HEK293T (cell line): ENCODE results near the gene POLE3.
"Not testable (repeated sequence)": the region's sequence is repeated elsewhere in the genome, so short reads cannot be mapped to it uniquely, and the experiment has no call there.

Source experiments
- CTCF ChIA-PET: fragments of 350-600 bp; formaldehyde crosslinking; extraction: SDS; loops from one replicate; lab custom pipeline; 2021; ENCODE audit warnings: antibody characterized with exemption, inconsistent platforms; lab: Yijun Ruan, JAX
- POLR2A ChIA-PET: fragments of 350-600 bp; formaldehyde crosslinking; extraction: SDS; loops from one replicate; lab custom pipeline; 2020; ENCODE audit warnings: antibody characterized with exemption, inconsistent platforms; lab: Yijun Ruan, JAX
- DNase-seq: peaks from one replicate; pipeline ENCODE4 v3.0.0; 2012; ENCODE audit warnings: mixed read lengths; ENCODE audit errors: extremely low spot score
- ARNT ChIP-seq: fragments of 450-650 bp; IDR thresholded peaks from 2 replicates; pipeline ENCODE4 v1.6.1; 2017; ENCODE audit warnings: mild to moderate bottlenecking
- BHLHE40 ChIP-seq: fragments of 450-650 bp; IDR thresholded peaks from 2 replicates; pipeline ENCODE4 v1.6.1; 2016; ENCODE audit warnings: mild to moderate bottlenecking, moderate library complexity, borderline replicate concordance
- CTBP1 ChIP-seq: fragments of 450-650 bp; IDR thresholded peaks from 2 replicates; pipeline ENCODE4 v1.6.1; 2016; ENCODE audit warnings: borderline replicate concordance
- ELF4 ChIP-seq: fragments of 450-650 bp; IDR thresholded peaks from 2 replicates; pipeline ENCODE4 v1.6.1; 2017; ENCODE audit warnings: antibody characterized with exemption
- FOXA1 ChIP-seq: fragments of 450-650 bp; IDR thresholded peaks from 2 replicates; pipeline ENCODE4 v1.6.1; 2016; ENCODE audit warnings: mild to moderate bottlenecking
- FOXK2 ChIP-seq: fragments of 450-650 bp; IDR thresholded peaks from 2 replicates; pipeline ENCODE4 v1.6.1; 2016; ENCODE audit warnings: mild to moderate bottlenecking
- FOXM1 ChIP-seq: fragments of 450-650 bp; IDR thresholded peaks from 2 replicates; pipeline ENCODE4 v1.6.1; 2017; ENCODE audit warnings: mild to moderate bottlenecking, borderline replicate concordance
- HDGF ChIP-seq: fragments of 450-650 bp; IDR thresholded peaks from 2 replicates; pipeline ENCODE4 v1.6.1; 2017; ENCODE audit warnings: antibody characterized with exemption, borderline replicate concordance
- L3MBTL2 ChIP-seq: fragments of 450-650 bp; conservative IDR thresholded peaks from 2 replicates; pipeline ENCODE4 v1.6.1; 2016; ENCODE audit warnings: mild to moderate bottlenecking
- LEF1 ChIP-seq: fragments of 450-650 bp; IDR thresholded peaks from 2 replicates; pipeline ENCODE4 v1.6.1; 2017; ENCODE audit warnings: mild to moderate bottlenecking, borderline replicate concordance
- NFRKB ChIP-seq: fragments of 450-650 bp; IDR thresholded peaks from 2 replicates; pipeline ENCODE4 v1.6.1; 2016; ENCODE audit warnings: mild to moderate bottlenecking, moderate library complexity
- SP1 ChIP-seq: fragments of 450-650 bp; IDR thresholded peaks from 2 replicates; pipeline ENCODE4 v1.6.1; 2017
- SUZ12 ChIP-seq: fragments of 450-650 bp; IDR thresholded peaks from 2 replicates; pipeline ENCODE4 v1.6.1; 2016; ENCODE audit warnings: mild to moderate bottlenecking
- TARDBP ChIP-seq: fragments of 450-650 bp; IDR thresholded peaks from 2 replicates; pipeline ENCODE4 v1.6.1; 2016
- ZNF384 ChIP-seq: fragments of 450-650 bp; IDR thresholded peaks from 2 replicates; pipeline ENCODE4 v1.6.1; 2016
- TF ChIP-seq, protein P1 (sequence below): fragments of 450-650 bp; IDR thresholded peaks from 2 replicates; pipeline ENCODE4 v1.6.1; 2016

Gene POLE3

DNA sequence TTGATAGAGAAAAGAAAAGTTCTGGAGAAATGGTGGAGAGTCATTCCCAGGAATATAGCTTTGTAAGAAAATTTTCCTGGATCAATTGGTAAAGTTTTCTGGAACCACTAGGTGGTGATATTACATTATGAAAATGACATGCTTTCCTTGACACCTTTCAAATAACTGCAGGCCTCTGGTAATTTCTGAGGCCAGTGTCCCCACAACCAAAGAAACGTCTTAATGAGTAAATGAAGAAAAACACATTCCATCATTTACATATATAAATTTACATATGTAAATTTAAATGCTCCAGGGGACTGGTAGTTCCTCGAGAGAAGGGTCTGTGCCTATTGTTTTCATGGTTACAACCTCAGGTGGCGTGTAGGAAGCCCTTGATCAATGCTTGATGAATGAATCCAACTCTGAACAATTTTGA, 35.9 kb upstream of the POLE3 start:
- POLR2A ChIA-PET = interaction anchor here (2.1 kb wide), 1 partner anchor 36 kb away, joined by 4 read pairs; the partner anchor contains the start of genes C9orf43 and POLE3
- peak; percentile 50 for DNase-seq
- CTCF ChIA-PET = interaction anchor here (0.6 to 2.8 kb wide), 12 partner anchors 9 to 436 kb away, joined by 3 to 38 read pairs (median 7); partner anchors contain the start of gene ALAD
- TF ChIP-seq, protein P1, sequence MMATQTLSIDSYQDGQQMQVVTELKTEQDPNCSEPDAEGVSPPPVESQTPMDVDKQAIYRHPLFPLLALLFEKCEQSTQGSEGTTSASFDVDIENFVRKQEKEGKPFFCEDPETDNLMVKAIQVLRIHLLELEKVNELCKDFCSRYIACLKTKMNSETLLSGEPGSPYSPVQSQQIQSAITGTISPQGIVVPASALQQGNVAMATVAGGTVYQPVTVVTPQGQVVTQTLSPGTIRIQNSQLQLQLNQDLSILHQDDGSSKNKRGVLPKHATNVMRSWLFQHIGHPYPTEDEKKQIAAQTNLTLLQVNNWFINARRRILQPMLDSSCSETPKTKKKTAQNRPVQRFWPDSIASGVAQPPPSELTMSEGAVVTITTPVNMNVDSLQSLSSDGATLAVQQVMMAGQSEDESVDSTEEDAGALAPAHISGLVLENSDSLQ = no peak
- TF ChIP-seq FOXA1 (no peak), TARDBP (no peak), CTBP1 (no peak), FOXM1 (no peak), HDGF (no peak), LEF1 (no peak), SP1 (no peak), ELF4 (no peak), FOXK2 (no peak), ARNT (no peak), NFRKB (no peak), SUZ12 (no peak), BHLHE40 (no peak), ZNF384 (no peak), L3MBTL2 (no peak)

DNA sequence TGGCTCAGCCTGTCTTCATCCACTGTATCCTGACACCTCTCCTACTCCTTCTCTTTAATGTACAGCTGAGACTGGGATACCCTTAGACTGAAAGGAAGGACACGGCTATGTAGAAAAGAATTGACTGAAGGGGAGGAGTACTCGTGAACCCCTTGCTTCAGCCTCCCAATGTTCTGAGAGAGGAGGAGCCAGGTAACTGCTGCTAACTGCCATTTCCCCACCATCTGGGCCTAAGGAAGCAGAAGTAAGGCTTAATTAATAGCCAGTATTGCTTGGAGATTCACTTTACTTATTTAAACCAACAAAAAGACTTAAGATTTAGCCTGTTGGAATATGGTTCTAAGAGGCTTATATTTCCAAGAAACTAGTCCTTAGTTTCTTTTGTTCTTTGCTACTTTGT, 34.3 kb upstream of the POLE3 start:
- CTCF ChIA-PET = interaction anchor here (2.8 kb wide), 1 partner anchor 143 kb away, joined by 38 read pairs; no protein-coding TSS in a partner anchor
- DNase-seq = no peak

GRCh38 chr9:113437716-113438115, 27.2 kb upstream of the POLE3 start:
- POLR2A ChIA-PET, DNase-seq, CTCF ChIA-PET: not testable (repeated sequence)

More for the DNA sequence above, 34.3 kb upstream of the POLE3 start:
- POLR2A ChIA-PET = interaction anchor here (2.1 kb wide), 1 partner anchor 34 kb away, joined by 4 read pairs; the partner anchor contains the start of genes C9orf43 and POLE3
- TF ChIP-seq SP1 = no peak
- TF ChIP-seq LEF1 = no peak
- TF ChIP-seq, protein P1 = no peak
- TF ChIP-seq L3MBTL2 = no peak
- TF ChIP-seq FOXM1 = no peak
- TF ChIP-seq ARNT = no peak
- TF ChIP-seq HDGF = no peak
- no peak for TF ChIP-seq BHLHE40
- no peak for TF ChIP-seq SUZ12
- TF ChIP-seq NFRKB = no peak
- no peak for TF ChIP-seq CTBP1
- no peak for TF ChIP-seq ELF4
- no peak for TF ChIP-seq FOXA1
- no peak for TF ChIP-seq TARDBP
- TF ChIP-seq FOXK2 = no peak
- TF ChIP-seq ZNF384 = no peak

- no peak for DNase-seq
- CTCF ChIA-PET = no interaction called here
- no peak for TF ChIP-seq ZNF384
- TF ChIP-seq ARNT = no peak
- TF ChIP-seq LEF1 = no peak
- TF ChIP-seq FOXK2 = no peak
- TF ChIP-seq TARDBP = no peak
- no peak for TF ChIP-seq NFRKB
- no peak for TF ChIP-seq BHLHE40
- POLR2A ChIA-PET = no interaction called here
Measured at GRCh38 chr9:113436728-113437515, 26.4 kb upstream of the POLE3 start.

- TF ChIP-seq FOXA1 = no peak
- no peak for TF ChIP-seq HDGF
- TF ChIP-seq TARDBP = no peak
- TF ChIP-seq FOXM1 = no peak
- TF ChIP-seq L3MBTL2 = no peak
- no peak for TF ChIP-seq CTBP1
- TF ChIP-seq LEF1 = no peak
- TF ChIP-seq, protein P1 = no peak
- no peak for TF ChIP-seq ELF4
- no peak for TF ChIP-seq SUZ12
- no peak for TF ChIP-seq ZNF384
- TF ChIP-seq FOXK2 = no peak
- no peak for TF ChIP-seq SP1
- TF ChIP-seq ARNT = no peak
- CTCF ChIA-PET = interaction anchor here (0.6 to 0.7 kb wide), 2 partner anchors 232 to 722 kb away, joined by 3 read pairs; no protein-coding TSS in a partner anchor
- no peak for DNase-seq
- POLR2A ChIA-PET = no interaction called here
Measured at GRCh38 chr9:113431191-113431590, 20.7 kb upstream of the POLE3 start.

DNA sequence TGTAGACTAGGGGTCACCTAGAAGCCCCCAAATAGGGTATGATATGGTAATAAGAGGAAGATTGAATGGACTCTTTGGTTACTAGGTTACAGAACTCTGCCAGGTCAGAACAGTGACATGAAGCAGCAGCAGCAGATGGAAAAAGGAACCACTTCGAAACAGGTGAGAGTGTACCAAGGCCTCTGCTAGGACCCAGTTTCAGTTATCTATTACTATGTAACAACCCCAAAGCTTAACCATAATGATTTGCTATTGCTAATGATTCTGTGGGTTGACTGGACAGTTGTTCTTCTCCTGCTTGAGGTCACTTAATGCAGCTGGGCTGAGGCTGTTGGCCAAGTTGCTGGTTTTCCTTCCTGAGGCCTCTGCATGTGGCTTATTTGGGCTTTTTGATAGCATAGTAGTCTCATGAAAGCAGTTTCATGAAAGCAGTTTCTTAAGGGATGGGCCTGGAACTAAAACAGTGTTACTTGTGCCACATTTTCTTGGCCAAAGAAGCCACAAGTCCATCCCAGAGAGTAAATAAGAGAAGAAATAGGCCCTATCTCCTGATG, 17.7 kb upstream of the POLE3 start:
- DNase-seq = no peak
- ChIA-PET POLR2A (no interaction called here), CTCF (no interaction called here)
- TF ChIP-seq FOXA1 (no peak), SP1 (no peak), ARNT (no peak), LEF1 (no peak), ZNF384 (no peak), SUZ12 (no peak), FOXM1 (no peak), CTBP1 (no peak), L3MBTL2 (no peak), ELF4 (no peak), HDGF (no peak), TARDBP (no peak), BHLHE40 (no peak), FOXK2 (no peak), NFRKB (no peak)
- TF ChIP-seq, protein P1 = no peak
